ENCODE data around the gene ZCCHC2. TPM values are rescaled to one million over a fixed set of nuclear protein-coding genes. Genes with fewer than 3 reads are reported as not detected.

Gene ZCCHC2
- total and polyA plus RNA-seq, 10 donors = 4.7 to 55.7 (median 30.1) TPM

GRCh38 chr18:62576845-62577512, 54.2 kb downstream of the ZCCHC2 start:
- Histone ChIP-seq H3K4me1 (peaks cover 0 to 20% (median 2%) of the 10 kb centered on the region in 6 donors), H3K27ac (peak overlapping the region in 5 of 8 donors; percentile 14 to 71 (median 41)), H3K36me3 (peaks cover 3 to 89% (median 41%) of the 10 kb centered on the region in 6 donors), H3K27me3 (replicated peaks in 1 of 7) (no peaks in the 10 kb centered on the region), H3K4me3 (peak overlapping the region in 1 of 8 donors; percentile 28), H3K9me3 (no peaks in the 10 kb centered on the region)
- WGBS, 5 donors = 64 to 76% (median 75%) methylated on average over 9 of the region's 9 CpGs
- TF ChIP-seq POLR2AphosphoS5 (IDR thresholded peaks at IDR 0.05) (peak in 1 of 3 donors; percentile 16), CTCF (IDR thresholded peaks at IDR 0.05 in 8 of 11, conservative IDR thresholded peaks at IDR 0.05 in 3 of 11) (no peak), POLR2A (IDR thresholded peaks at IDR 0.05) (peak in 1 of 3 donors; percentile 1)
- no peak for DNase-seq
- intact Hi-C loops (cut with DNase I; ENCODE audit: low total_unique reads) = no loop called here

GRCh38 chr18:62577765-62578164, 54.9 kb downstream of the ZCCHC2 start:
- 45 to 64% (median 56%) methylated on average over 2 of the region's 2 CpGs for WGBS, 5 donors
- Histone ChIP-seq H3K4me1 (peaks cover 0 to 20% (median 2%) of the 10 kb centered on the region in 6 donors), H3K27me3 (replicated peaks in 1 of 7) (no peaks in the 10 kb centered on the region), H3K4me3 (no peak overlapping the region), H3K27ac (peak overlapping the region in 4 of 8 donors; percentile 24 to 71 (median 43)), H3K9me3 (no peaks in the 10 kb centered on the region), H3K36me3 (peaks cover 3 to 89% (median 36%) of the 10 kb centered on the region in 6 donors)
- DNase-seq = no peak
- TF ChIP-seq POLR2AphosphoS5 (IDR thresholded peaks at IDR 0.05) (no peak), POLR2A (IDR thresholded peaks at IDR 0.05) (no peak), CTCF (IDR thresholded peaks at IDR 0.05 in 8 of 11, conservative IDR thresholded peaks at IDR 0.05 in 3 of 11) (no peak)
- intact Hi-C loops (cut with DNase I; ENCODE audit: low total_unique reads) = no loop called here

- 88 to 91% (median 90%) methylated on average over 13 of the region's 13 CpGs for WGBS, 5 donors
- intact Hi-C loops (cut with DNase I; ENCODE audit: low total_unique reads) = no loop called here
- no peak overlapping the region for H3K4me3 ChIP-seq
- peaks cover 2 to 29% (median 6%) of the 10 kb centered on the region in 6 donors for H3K4me1 ChIP-seq
- H3K9me3 ChIP-seq = no peaks in the 10 kb centered on the region
- TF ChIP-seq POLR2A (IDR thresholded peaks at IDR 0.05) (no peak), POLR2AphosphoS5 (IDR thresholded peaks at IDR 0.05) (no peak), CTCF (IDR thresholded peaks at IDR 0.05 in 8 of 11, conservative IDR thresholded peaks at IDR 0.05 in 3 of 11) (no peak)
- H3K27ac ChIP-seq = no peak overlapping the region
- H3K27me3 ChIP-seq (replicated peaks in 1 of 7) = no peaks in the 10 kb centered on the region
- peaks cover 3 to 78% (median 28%) of the 10 kb centered on the region in 6 donors for H3K36me3 ChIP-seq
- DNase-seq = no peak
Measured at GRCh38 chr18:62578980-62579511, 56.2 kb downstream of the ZCCHC2 start.

- Histone ChIP-seq H3K36me3 (peaks cover 0 to 49% (median 10%) of the 10 kb centered on the region in 6 donors), H3K4me3 (no peak overlapping the region), H3K27me3 (replicated peaks in 1 of 7) (no peaks in the 10 kb centered on the region), H3K9me3 (no peaks in the 10 kb centered on the region), H3K27ac (peak overlapping the region in 2 of 8 donors; percentile 54 to 62), H3K4me1 (peaks cover 11 to 38% (median 24%) of the 10 kb centered on the region in 6 donors)
- 78 to 91% (median 86%) methylated on average over 2 of the region's 2 CpGs for WGBS, 5 donors
- intact Hi-C loops (cut with DNase I; ENCODE audit: low total_unique reads) = no loop called here
- no peak for DNase-seq
- TF ChIP-seq CTCF (IDR thresholded peaks at IDR 0.05 in 8 of 11, conservative IDR thresholded peaks at IDR 0.05 in 3 of 11) (no peak), POLR2AphosphoS5 (IDR thresholded peaks at IDR 0.05) (no peak), POLR2A (IDR thresholded peaks at IDR 0.05) (no peak)
Measured at GRCh38 chr18:62583376-62583775, 60.6 kb downstream of the ZCCHC2 start.
